ENCODE results near the gene ERF. TPM values are rescaled to one million over a fixed set of nuclear protein-coding genes. Genes with fewer than 3 reads are reported as not detected.
A peak's percentile ranks its signal among the peaks of the same experiment; 100 is the strongest.

ERF gene
- total RNA-seq, 1 donor from 2014 or later: 35.8 TPM

GRCh38 chr19:42245231-42245630, 9.7 kb downstream of the ERF start:
- Histone ChIP-seq H3K27ac (peak overlapping the region; percentile 90), H3K4me1 (peaks cover 57% of the 10 kb centered on the region), H3K27me3 (ENCODE audit: low read depth) (no peaks in the 10 kb centered on the region), H3K36me3 (peaks cover 29% of the 10 kb centered on the region), H3K9me3 (no peaks in the 10 kb centered on the region), H3K4me3 (no peak overlapping the region)
- intact Hi-C loops (cut with DNase I): no loop called here
- DNase-seq (no peak), ATAC-seq (no peak)
- TF ChIP-seq CTCF (IDR thresholded peaks at IDR 0.05): no peak

GRCh38 chr19:42244347-42245220, 10.3 kb downstream of the ERF start:
- peaks cover 53% of the 10 kb centered on the region for H3K4me1 ChIP-seq
- peak overlapping the region; percentile 90 for H3K27ac ChIP-seq
- peak overlapping the region; percentile 80 for H3K4me3 ChIP-seq
- intact Hi-C loops (cut with DNase I): no loop called here
- peaks cover 29% of the 10 kb centered on the region for H3K36me3 ChIP-seq
- H3K9me3 ChIP-seq: no peaks in the 10 kb centered on the region
- TF ChIP-seq CTCF (IDR thresholded peaks at IDR 0.05): peak; percentile 63
- H3K27me3 ChIP-seq (ENCODE audit: low read depth): no peaks in the 10 kb centered on the region
- ATAC-seq (peak; percentile 63 to 65), DNase-seq (peak; percentile 95)

GRCh38 chr19:42242512-42243409, 12.2 kb downstream of the ERF start, which contains the start of gene GSK3A:
GSK3A (minus strand) TSS chr19:42242602; CDS start chr19:42242465, 137 bp downstream.
- Histone ChIP-seq H3K4me3 (peak within 1 kb of the TSS; percentile 80), H3K4me1 (peaks cover 50% of the 10 kb centered on the region), H3K9me3 (no peaks in the 10 kb centered on the region), H3K36me3 (peaks cover 18% of the 10 kb centered on the region), H3K27me3 (ENCODE audit: low read depth) (no peaks in the 10 kb centered on the region), H3K27ac (peak within 1 kb of the TSS; percentile 90)
- intact Hi-C loops (cut with DNase I): no loop called here
- ATAC-seq: peak; percentile 90 to 92
- no peak for TF ChIP-seq CTCF (IDR thresholded peaks at IDR 0.05)
- peak; percentile 99 for DNase-seq

GRCh38 chr19:42242069-42242511, 12.8 kb downstream of the ERF start:
- intact Hi-C loops (cut with DNase I): no loop called here
- Histone ChIP-seq H3K4me1 (peaks cover 50% of the 10 kb centered on the region), H3K27me3 (ENCODE audit: low read depth) (no peaks in the 10 kb centered on the region), H3K36me3 (peaks cover 23% of the 10 kb centered on the region), H3K9me3 (no peaks in the 10 kb centered on the region), H3K4me3 (peak overlapping the region; percentile 80), H3K27ac (peak overlapping the region; percentile 90)
- ATAC-seq (no peak), DNase-seq (no peak)
- TF ChIP-seq CTCF (IDR thresholded peaks at IDR 0.05): no peak

- DNase-seq: no peak
- TF ChIP-seq CTCF (IDR thresholded peaks at IDR 0.05): no peak
- no peak overlapping the region for H3K27ac ChIP-seq
- no peaks in the 10 kb centered on the region for H3K27me3 ChIP-seq (ENCODE audit: low read depth)
- H3K36me3 ChIP-seq: peaks cover 27% of the 10 kb centered on the region
- H3K9me3 ChIP-seq: no peaks in the 10 kb centered on the region
- peaks cover 44% of the 10 kb centered on the region for H3K4me1 ChIP-seq
- no peak for ATAC-seq
- H3K4me3 ChIP-seq: peak overlapping the region; percentile 80
- intact Hi-C loops (cut with DNase I): no loop called here
These were observed 13.6 kb downstream of the ERF start for GRCh38 chr19:42241279-42241678.
